ENCODE measurements around the gene DRC7. TPM values are rescaled to one million over a fixed set of nuclear protein-coding genes. Genes with fewer than 3 reads are reported as not detected.

The DRC7 gene
- total RNA-seq, 1 experiment from 2014 or later, result not detected

- CTCF ChIA-PET, result interaction anchor here (0.7 kb wide), 1 partner anchor 95 kb away, joined by 5 read pairs; no protein-coding TSS in a partner anchor
- Histone ChIP-seq H3K27ac (ENCODE audit: low read length) (peak overlapping the region; percentile 87), H3K9me2 (replicated peaks; ENCODE audit: low read length) (no peaks in the 10 kb centered on the region), H3K9me3 (ENCODE audit: low read length) (no peaks in the 10 kb centered on the region), H3F3A (ENCODE audit: low read length, unreplicated experiment) (no peaks in the 10 kb centered on the region), H3K4me3 (ENCODE audit: low read length) (no peak overlapping the region), H4K20me1 (ENCODE audit: low read length) (no peaks in the 10 kb centered on the region), H3K27me3 (ENCODE audit: low read length) (no peaks in the 10 kb centered on the region), H3K4me2 (ENCODE audit: low read length) (peak overlapping the region; percentile 55), H3K36me3 (ENCODE audit: low read depth, low read length) (no peaks in the 10 kb centered on the region), H3K9ac (ENCODE audit: low read length) (peak overlapping the region; percentile 71), H2AFZ (ENCODE audit: low read length) (0 out of 2 replicates have a peak overlapping the region, but pooled peaks have one; percentile 16), H3K79me2 (ENCODE audit: low read length) (no peaks in the 10 kb centered on the region), H3K4me1 (ENCODE audit: insufficient read depth, low read length) (peaks cover 8% of the 10 kb centered on the region)
- TF ChIP-seq CTCF (conservative IDR thresholded peaks at IDR 0.05; ENCODE audit: low read depth, low read length), result no peak
- no peak for TF ChIP-seq EZH2phosphoT487 (IDR thresholded peaks at IDR 0.05; ENCODE audit: borderline replicate concordance, low read length)
- no peak for TF ChIP-seq EZH2 (IDR thresholded peaks at IDR 0.05; ENCODE audit: low read length, unreplicated experiment)
- BruUV-seq (replicated peaks), result no TSS peak
- DNase-seq (peak; percentile 82), ATAC-seq (peak; percentile 94)
- intact Hi-C loops (cut with micrococcal nuclease), result loop anchor here (5.0 kb wide), 1 partner anchor 48 kb away; no protein-coding TSS in a partner anchor
- POLR2A ChIA-PET (ENCODE audit: unreplicated experiment), result no interaction called here
These were observed 69.9 kb downstream of the DRC7 start for GRCh38 chr16:57764341-57765159.

- H3F3A ChIP-seq (ENCODE audit: low read length, unreplicated experiment), result no peaks in the 10 kb centered on the region
- TF ChIP-seq EZH2phosphoT487 (IDR thresholded peaks at IDR 0.05; ENCODE audit: borderline replicate concordance, low read length), result no peak
- no peak for TF ChIP-seq CTCF (conservative IDR thresholded peaks at IDR 0.05; ENCODE audit: low read depth, low read length)
- no peak for TF ChIP-seq EZH2 (IDR thresholded peaks at IDR 0.05; ENCODE audit: low read length, unreplicated experiment)
- H3K4me2 ChIP-seq (ENCODE audit: low read length), result no peak overlapping the region
- no peaks in the 10 kb centered on the region for H3K36me3 ChIP-seq (ENCODE audit: low read depth, low read length)
- CTCF ChIA-PET, result no interaction called here
- no peaks in the 10 kb centered on the region for H3K79me2 ChIP-seq (ENCODE audit: low read length)
- H3K9me2 ChIP-seq (replicated peaks; ENCODE audit: low read length), result no peaks in the 10 kb centered on the region
- no peak for ATAC-seq
- no peaks in the 10 kb centered on the region for H3K27me3 ChIP-seq (ENCODE audit: low read length)
- intact Hi-C loops (cut with micrococcal nuclease), result no loop called here
- no peak overlapping the region for H2AFZ ChIP-seq (ENCODE audit: low read length)
- DNase-seq, result no peak
- POLR2A ChIA-PET (ENCODE audit: unreplicated experiment), result no interaction called here
- no peaks in the 10 kb centered on the region for H4K20me1 ChIP-seq (ENCODE audit: low read length)
- no peak overlapping the region for H3K4me3 ChIP-seq (ENCODE audit: low read length)
- H3K27ac ChIP-seq (ENCODE audit: low read length), result no peak overlapping the region
- H3K4me1 ChIP-seq (ENCODE audit: insufficient read depth, low read length), result peaks cover 8% of the 10 kb centered on the region
- no peaks in the 10 kb centered on the region for H3K9me3 ChIP-seq (ENCODE audit: low read length)
- H3K9ac ChIP-seq (ENCODE audit: low read length), result no peak overlapping the region
- no TSS peak for BruUV-seq (replicated peaks)
These were observed 70.6 kb downstream of the DRC7 start for GRCh38 chr16:57765160-57765728.

Measured in PC-3 (cell line).